Trophoblast cell (in vitro differentiated cells and primary cell): ENCODE data around the gene CDC42EP5.

Source experiments
- DNase-seq, 2 donors: peaks; one replicate each; pipeline ENCODE4 v3.0.0-alpha.2; 2016
- H2AFZ ChIP-seq: 2 replicates; pipeline ENCODE4 v1.6.1; 2013; ENCODE audit warnings: low read length, moderate library complexity, mild to moderate bottlenecking; ENCODE audit not compliant: insufficient read depth, poor library complexity
- H2AK5ac ChIP-seq: 2 replicates; pipeline ENCODE4 v1.6.1; 2013; ENCODE audit warnings: mild to moderate bottlenecking, low read length
- H2BK120ac ChIP-seq: 2 replicates; pipeline ENCODE4 v1.6.1; 2013; ENCODE audit warnings: low read length, mild to moderate bottlenecking, moderate library complexity; ENCODE audit not compliant: insufficient read depth, poor library complexity
- H2BK12ac ChIP-seq: 2 replicates; pipeline ENCODE4 v1.6.1; 2013; ENCODE audit warnings: mild to moderate bottlenecking, low read length, moderate library complexity
- H2BK5ac ChIP-seq: 2 replicates; pipeline ENCODE4 v1.6.1; 2013; ENCODE audit warnings: low read length, low read depth, moderate library complexity, mild to moderate bottlenecking; ENCODE audit not compliant: poor library complexity
- H3K14ac ChIP-seq: 2 replicates; pipeline ENCODE4 v1.6.1; 2013; ENCODE audit warnings: mild to moderate bottlenecking, low read length
- H3K18ac ChIP-seq: 2 replicates; pipeline ENCODE4 v1.6.1; 2013; ENCODE audit warnings: mild to moderate bottlenecking, low read length
- H3K23ac ChIP-seq: 2 replicates; pipeline ENCODE4 v1.6.1; 2013; ENCODE audit warnings: low read length
- H3K27ac ChIP-seq: 2 replicates; pipeline ENCODE4 v1.5.1; 2013; ENCODE audit warnings: low read depth, mild to moderate bottlenecking, inconsistent platforms, low read length, moderate library complexity
- H3K27me3 ChIP-seq: 2 replicates; pipeline ENCODE4 v1.6.1; 2013; ENCODE audit warnings: inconsistent platforms, mild to moderate bottlenecking, low read length, moderate library complexity; ENCODE audit not compliant: insufficient read depth
- H3K36me3 ChIP-seq, 2 experiments: 1 replicate in 1 of 2; 2 replicates in 1 of 2; pipeline ENCODE4 v1.6.1; 2013; ENCODE audit warnings: low read length in 2 of 2, mild to moderate bottlenecking in 2 of 2, moderate library complexity in 1 of 2; ENCODE audit not compliant: insufficient read depth in 2 of 2, control insufficient read depth in 1 of 2
- H3K4ac ChIP-seq: 2 replicates; pipeline ENCODE4 v1.6.1; 2013; ENCODE audit warnings: low read depth, mild to moderate bottlenecking, low read length, moderate library complexity
- H3K4me1 ChIP-seq, 2 experiments: 1 replicate in 1 of 2; 2 replicates in 1 of 2; pipeline ENCODE4 v1.6.1; 2013; ENCODE audit warnings: low read length in 2 of 2, mild to moderate bottlenecking in 2 of 2, moderate library complexity in 1 of 2; ENCODE audit not compliant: insufficient read depth in 2 of 2, control insufficient read depth in 1 of 2
- H3K4me2 ChIP-seq: 2 replicates; pipeline ENCODE4 v1.6.1; 2013; ENCODE audit warnings: inconsistent platforms, mild to moderate bottlenecking, low read length, moderate library complexity
- H3K4me3 ChIP-seq: 2 replicates; pipeline ENCODE4 v1.5.1; 2013; ENCODE audit warnings: mild to moderate bottlenecking, low read depth, low read length, inconsistent platforms
- H3K79me1 ChIP-seq: one replicate; pipeline ENCODE4 v1.6.1; 2013; ENCODE audit warnings: low read length
- H3K79me2 ChIP-seq: 2 replicates; pipeline ENCODE4 v1.6.1; 2013; ENCODE audit warnings: low read length, mild to moderate bottlenecking; ENCODE audit not compliant: control insufficient read depth, insufficient read depth, poor library complexity
- H3K9ac ChIP-seq: 2 replicates; pipeline ENCODE4 v1.6.1; 2013; ENCODE audit warnings: mild to moderate bottlenecking, low read length
- H3K9me3 ChIP-seq: 2 replicates; pipeline ENCODE4 v1.6.1; 2013; ENCODE audit warnings: low read depth, mild to moderate bottlenecking, control low read depth, inconsistent platforms, low read length; ENCODE audit not compliant: insufficient read depth
- H4K12ac ChIP-seq: 2 replicates; pipeline ENCODE4 v1.6.1; 2013; ENCODE audit warnings: low read depth, mild to moderate bottlenecking, low read length, moderate library complexity
- H4K8ac ChIP-seq: 2 replicates; pipeline ENCODE4 v1.6.1; 2013; ENCODE audit warnings: low read depth, mild to moderate bottlenecking, low read length, moderate library complexity
- H4K91ac ChIP-seq: one replicate; pipeline ENCODE4 v1.6.1; 2013; ENCODE audit warnings: low read depth, mild to moderate bottlenecking, low read length, moderate library complexity
- WGBS: extraction: QIAGEN DNeasy Blood & Tissue Kit; methylation state at CpG from one replicate; pipeline ENCODE4 v1.1.7; 2013; ENCODE audit warnings: missing lambda C conversion rate; ENCODE audit not compliant: insufficient read length, insufficient coverage; ENCODE audit errors: extremely low coverage; 5-methylcytosine and 5-hydroxymethylcytosine counted together

The CDC42EP5 gene

GRCh38 chr19:54458648-54459281, 14.3 kb downstream of the CDC42EP5 start:
- Histone ChIP-seq H2AK5ac (no peak overlapping the region), H3K18ac (no peak overlapping the region), H2BK120ac (no peak overlapping the region), H2AFZ (no peak overlapping the region), H3K4me2 (no peak overlapping the region), H3K4me3 (no peak overlapping the region), H4K12ac (no peak overlapping the region), H3K4ac (no peak overlapping the region), H4K8ac (no peak overlapping the region), H3K9me3 (no peaks in the 10 kb centered on the region), H2BK5ac (no peak overlapping the region), H3K23ac (no peak overlapping the region), H3K4me1 (peaks cover 10 to 11% of the 10 kb centered on the region in 2 experiments), H3K36me3 (peaks cover 85% of the 10 kb centered on the region in 2 experiments), H3K79me2 (peaks cover 6% of the 10 kb centered on the region), H2BK12ac (no peak overlapping the region), H3K14ac (no peak overlapping the region), H4K91ac (no peak overlapping the region), H3K79me1 (peaks cover 8% of the 10 kb centered on the region), H3K9ac (no peak overlapping the region), H3K27me3 (no peaks in the 10 kb centered on the region), H3K27ac (no peak overlapping the region)
- no peak for DNase-seq
- WGBS: no CpG with 5 or more reads among the region's 11 CpGs

- WGBS: no CpG with 5 or more reads among the region's 42 CpGs
- Histone ChIP-seq H3K14ac (no peak overlapping the region), H3K9ac (no peak overlapping the region), H3K4me2 (no peak overlapping the region), H2BK120ac (no peak overlapping the region), H4K91ac (no peak overlapping the region), H2AFZ (no peak overlapping the region), H3K27ac (no peak overlapping the region), H3K27me3 (no peaks in the 10 kb centered on the region), H2BK12ac (no peak overlapping the region), H2AK5ac (no peak overlapping the region), H3K4ac (no peak overlapping the region), H3K79me2 (peaks cover 3% of the 10 kb centered on the region), H2BK5ac (no peak overlapping the region), H3K79me1 (peaks cover 4% of the 10 kb centered on the region), H3K18ac (no peak overlapping the region), H4K12ac (no peak overlapping the region), H3K4me1 (peaks cover 9 to 10% of the 10 kb centered on the region in 2 experiments), H4K8ac (no peak overlapping the region), H3K36me3 (peaks cover 91 to 92% of the 10 kb centered on the region in 2 experiments), H3K23ac (no peak overlapping the region), H3K9me3 (no peaks in the 10 kb centered on the region), H3K4me3 (no peak overlapping the region)
- no peak for DNase-seq
These were observed 15.1 kb downstream of the CDC42EP5 start for GRCh38 chr19:54457773-54458647.

GRCh38 chr19:54456423-54457373, 16.4 kb downstream of the CDC42EP5 start:
- no peaks in the 10 kb centered on the region for H3K79me2 ChIP-seq
- WGBS: no CpG with 5 or more reads among the region's 51 CpGs
- no peak overlapping the region for H3K4me2 ChIP-seq
- H2BK5ac ChIP-seq: no peak overlapping the region
- no peaks in the 10 kb centered on the region for H3K27me3 ChIP-seq
- no peak overlapping the region for H3K14ac ChIP-seq
- H2BK120ac ChIP-seq: no peak overlapping the region
- no peak overlapping the region for H2BK12ac ChIP-seq
- no peaks in the 10 kb centered on the region for H3K4me1 ChIP-seq
- no peak overlapping the region for H3K18ac ChIP-seq
- H2AK5ac ChIP-seq: no peak overlapping the region
- DNase-seq: no peak
- H4K91ac ChIP-seq: no peak overlapping the region
- no peak overlapping the region for H3K9ac ChIP-seq
- H3K4ac ChIP-seq: no peak overlapping the region
- H3K36me3 ChIP-seq: peaks cover 96 to 97% of the 10 kb centered on the region in 2 experiments
- no peak overlapping the region for H4K12ac ChIP-seq
- no peak overlapping the region for H4K8ac ChIP-seq
- H3K23ac ChIP-seq: no peak overlapping the region
- no peaks in the 10 kb centered on the region for H3K9me3 ChIP-seq
- H3K79me1 ChIP-seq: no peaks in the 10 kb centered on the region
- H3K4me3 ChIP-seq: no peak overlapping the region
- H2AFZ ChIP-seq: no peak overlapping the region
- no peak overlapping the region for H3K27ac ChIP-seq

GRCh38 chr19:54455786-54456422, 17.2 kb downstream of the CDC42EP5 start:
- no peak overlapping the region for H3K27ac ChIP-seq
- peak overlapping the region; percentile 31 for H3K4me3 ChIP-seq
- no peak overlapping the region for H3K14ac ChIP-seq
- no peak overlapping the region for H4K8ac ChIP-seq
- H3K9me3 ChIP-seq: no peaks in the 10 kb centered on the region
- no peak for DNase-seq
- no peak overlapping the region for H2AK5ac ChIP-seq
- no peak overlapping the region for H3K23ac ChIP-seq
- no peak overlapping the region for H4K12ac ChIP-seq
- H3K4me2 ChIP-seq: no peak overlapping the region
- no peak overlapping the region for H4K91ac ChIP-seq
- H2BK120ac ChIP-seq: no peak overlapping the region
- no CpG with 5 or more reads among the region's 40 CpGs for WGBS
- no peaks in the 10 kb centered on the region for H3K79me1 ChIP-seq
- H2BK12ac ChIP-seq: no peak overlapping the region
- no peak overlapping the region for H3K18ac ChIP-seq
- H2BK5ac ChIP-seq: no peak overlapping the region
- peaks cover under 1% of the 10 kb centered on the region in 2 experiments for H3K4me1 ChIP-seq
- H3K9ac ChIP-seq: no peak overlapping the region
- no peak overlapping the region for H2AFZ ChIP-seq
- no peak overlapping the region for H3K4ac ChIP-seq
- no peaks in the 10 kb centered on the region for H3K27me3 ChIP-seq
- H3K79me2 ChIP-seq: peaks cover 5% of the 10 kb centered on the region
- H3K36me3 ChIP-seq: peaks cover 92 to 96% of the 10 kb centered on the region in 2 experiments
